PC-3 (cell line): ENCODE measurements around the gene CYTIP.

Experiments
- EZH2 ChIP-seq: fragments of 300-600 bp; sonication (generic); IDR thresholded peaks from one replicate; pipeline ENCODE4 v1.6.1; 2017; ENCODE audit warnings: antibody characterized with exemption, mild to moderate bottlenecking, low read length; ENCODE audit not compliant: unreplicated experiment
- EZH2phosphoT487 ChIP-seq: fragments of 300-600 bp; sonication (generic); IDR thresholded peaks from 2 replicates; pipeline ENCODE4 v1.6.1; 2018; ENCODE audit warnings: mild to moderate bottlenecking, antibody characterized with exemption, low read length, borderline replicate concordance
- TF ChIP-seq, protein P1 (sequence below): fragments of 300-600 bp; sonication (generic); conservative IDR thresholded peaks from 2 replicates; pipeline ENCODE4 v1.5.1; 2017; ENCODE audit warnings: antibody characterized with exemption, low read depth, mild to moderate bottlenecking, low read length

- no peak for TF ChIP-seq EZH2
- TF ChIP-seq, protein P1, sequence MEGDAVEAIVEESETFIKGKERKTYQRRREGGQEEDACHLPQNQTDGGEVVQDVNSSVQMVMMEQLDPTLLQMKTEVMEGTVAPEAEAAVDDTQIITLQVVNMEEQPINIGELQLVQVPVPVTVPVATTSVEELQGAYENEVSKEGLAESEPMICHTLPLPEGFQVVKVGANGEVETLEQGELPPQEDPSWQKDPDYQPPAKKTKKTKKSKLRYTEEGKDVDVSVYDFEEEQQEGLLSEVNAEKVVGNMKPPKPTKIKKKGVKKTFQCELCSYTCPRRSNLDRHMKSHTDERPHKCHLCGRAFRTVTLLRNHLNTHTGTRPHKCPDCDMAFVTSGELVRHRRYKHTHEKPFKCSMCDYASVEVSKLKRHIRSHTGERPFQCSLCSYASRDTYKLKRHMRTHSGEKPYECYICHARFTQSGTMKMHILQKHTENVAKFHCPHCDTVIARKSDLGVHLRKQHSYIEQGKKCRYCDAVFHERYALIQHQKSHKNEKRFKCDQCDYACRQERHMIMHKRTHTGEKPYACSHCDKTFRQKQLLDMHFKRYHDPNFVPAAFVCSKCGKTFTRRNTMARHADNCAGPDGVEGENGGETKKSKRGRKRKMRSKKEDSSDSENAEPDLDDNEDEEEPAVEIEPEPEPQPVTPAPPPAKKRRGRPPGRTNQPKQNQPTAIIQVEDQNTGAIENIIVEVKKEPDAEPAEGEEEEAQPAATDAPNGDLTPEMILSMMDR, result no peak
- TF ChIP-seq EZH2phosphoT487, result no peak
These were observed 35.5 kb upstream of the CYTIP start for GRCh38 chr2:157479081-157480027.
